ENCODE measurements around the gene ECHS1.
"Not testable (repeated sequence)": the region's sequence is repeated elsewhere in the genome, so short reads cannot be mapped to it uniquely, and the experiment has no call there.

Gene ECHS1

GRCh38 chr10:133372507-133372906 lies 647 bp downstream of the ECHS1 start:
- no peak for TF ChIP-seq CTCF (IDR thresholded peaks at IDR 0.05; ENCODE audit: control insufficient read depth, insufficient read depth, low read depth, low read length, missing control alignments)
- H3K4me3 ChIP-seq (ENCODE audit: control insufficient read depth, low read depth, low read length), result peak overlapping the region; percentile 93
- no peak for DNase-seq (ENCODE audit: low read depth)

GRCh38 chr10:133370030-133370786 lies 2.9 kb downstream of the ECHS1 start:
- H3K4me3 ChIP-seq (ENCODE audit: control insufficient read depth, low read depth, low read length), result no peak overlapping the region
- DNase-seq (ENCODE audit: low read depth), result no peak
- no peak for TF ChIP-seq CTCF (IDR thresholded peaks at IDR 0.05; ENCODE audit: control insufficient read depth, insufficient read depth, low read depth, low read length, missing control alignments)

GRCh38 chr10:133368153-133368552 lies 5.0 kb downstream of the ECHS1 start:
- H3K4me3 ChIP-seq (ENCODE audit: control insufficient read depth, low read depth, low read length), result no peak overlapping the region

GRCh38 chr10:133367461-133367860 lies 5.7 kb downstream of the ECHS1 start:
- DNase-seq (ENCODE audit: low read depth); H3K4me3 ChIP-seq (ENCODE audit: control insufficient read depth, low read depth, low read length): not testable (repeated sequence)

More at GRCh38 chr10:133368153-133368552, 5.0 kb downstream of the ECHS1 start:
- no peak for DNase-seq (ENCODE audit: low read depth)
- TF ChIP-seq CTCF (IDR thresholded peaks at IDR 0.05; ENCODE audit: control insufficient read depth, insufficient read depth, low read depth, low read length, missing control alignments), result no peak

GRCh38 chr10:133366751-133367150 lies 6.4 kb downstream of the ECHS1 start:
- H3K4me3 ChIP-seq (ENCODE audit: control insufficient read depth, low read depth, low read length), result no peak overlapping the region
- DNase-seq (ENCODE audit: low read depth), result no peak
- no peak for TF ChIP-seq CTCF (IDR thresholded peaks at IDR 0.05; ENCODE audit: control insufficient read depth, insufficient read depth, low read depth, low read length, missing control alignments)

GRCh38 chr10:133366130-133366478 lies 7.0 kb downstream of the ECHS1 start:
- no peak for DNase-seq (ENCODE audit: low read depth)
- TF ChIP-seq CTCF (IDR thresholded peaks at IDR 0.05; ENCODE audit: control insufficient read depth, insufficient read depth, low read depth, low read length, missing control alignments), result no peak
- no peak overlapping the region for H3K4me3 ChIP-seq (ENCODE audit: control insufficient read depth, low read depth, low read length)

GRCh38 chr10:133365461-133366129 lies 7.6 kb downstream of the ECHS1 start:
- DNase-seq (ENCODE audit: low read depth), result no peak
- TF ChIP-seq CTCF (IDR thresholded peaks at IDR 0.05; ENCODE audit: control insufficient read depth, insufficient read depth, low read depth, low read length, missing control alignments), result no peak
- no peak overlapping the region for H3K4me3 ChIP-seq (ENCODE audit: control insufficient read depth, low read depth, low read length)

Measured in AG09309 (cell line).